GM20000 (cell line): ENCODE measurements around the gene ART1.
"Not testable (repeated sequence)": the region's sequence is repeated elsewhere in the genome, so short reads cannot be mapped to it uniquely, and the experiment has no call there.

Experiments used
- DNase-seq: peaks from one replicate; pipeline ENCODE4 v3.0.0; 2012; ENCODE audit warnings: low spot score
- CTCF ChIP-seq: IDR thresholded peaks from 2 replicates; pipeline ENCODE4 v1.5.1; 2012; ENCODE audit warnings: mild to moderate bottlenecking, control low read depth; ENCODE audit errors: extremely low read depth, missing control alignments

ART1 gene

GRCh38 chr11:3645552-3645951, 624 bp downstream of the ART1 start:
- DNase-seq = no peak
- no peak for TF ChIP-seq CTCF

GRCh38 chr11:3648843-3649242, 3.9 kb downstream of the ART1 start:
- DNase-seq = not testable (repeated sequence)

- DNase-seq = not testable (repeated sequence)
These were observed 4.4 kb downstream of the ART1 start for GRCh38 chr11:3649374-3649773.

- DNase-seq = not testable (repeated sequence)
These were observed 7.6 kb downstream of the ART1 start for GRCh38 chr11:3652514-3652913.

- no peak for DNase-seq
- TF ChIP-seq CTCF = no peak
These were observed 10.6 kb downstream of the ART1 start for GRCh38 chr11:3655547-3655946.

- not testable (repeated sequence) for DNase-seq
These were observed 12.4 kb downstream of the ART1 start for GRCh38 chr11:3657331-3657730.

- DNase-seq = no peak
- TF ChIP-seq CTCF = no peak
These were observed 13.3 kb downstream of the ART1 start for GRCh38 chr11:3658252-3658651.

- TF ChIP-seq CTCF = no peak
- no peak for DNase-seq
These were observed 14.9 kb downstream of the ART1 start for GRCh38 chr11:3659595-3660515.

- no peak for TF ChIP-seq CTCF
- no peak for DNase-seq
These were observed 16.0 kb downstream of the ART1 start for GRCh38 chr11:3660960-3661359.
